ENCODE results near the gene KRTAP22-1.

The KRTAP22-1 gene

DNA sequence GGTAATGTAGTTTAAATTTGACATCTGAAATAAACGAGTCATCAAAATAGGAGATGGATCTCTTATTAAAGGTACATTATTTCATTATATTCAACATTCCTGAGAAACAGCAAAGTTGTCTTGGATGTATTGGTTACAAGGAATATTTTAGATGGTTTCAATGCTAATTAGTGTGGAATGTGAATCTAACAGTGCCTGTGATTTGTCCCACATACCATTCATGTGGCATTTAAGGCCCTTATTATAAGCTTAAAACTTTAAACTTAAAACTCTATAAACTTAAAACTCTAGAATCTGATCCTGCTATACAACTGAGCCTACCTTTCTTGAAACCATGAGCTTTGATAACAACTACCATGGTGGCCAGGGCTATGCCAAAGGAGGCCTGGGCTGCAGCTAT, at the start of gene KRTAP22-1:
Gene KRTAP22-1, plus strand, starts transcription at position 301 of the 400 bp plus-strand sequence.
- DNase-seq = no peak

DNA sequence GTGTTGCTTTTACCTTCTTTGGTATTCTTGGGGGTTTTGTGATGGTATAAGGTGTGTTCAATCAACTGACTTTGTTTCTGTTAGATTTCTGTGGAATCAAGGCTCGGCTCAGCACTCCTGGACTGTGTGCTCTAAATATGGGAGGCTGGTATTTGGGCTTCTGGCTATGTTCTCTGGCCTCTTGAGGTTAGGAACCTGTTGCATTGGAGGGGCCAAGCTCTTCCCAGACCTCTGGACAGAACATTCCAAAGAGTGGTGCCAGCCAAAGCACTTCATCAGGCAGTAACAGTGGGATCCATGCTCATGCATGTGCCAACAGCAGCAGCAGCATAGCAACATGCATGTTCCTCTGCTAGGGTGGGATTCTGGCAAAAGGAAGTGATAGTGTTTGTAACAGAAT, 48.1 kb upstream of the KRTAP22-1 start:
- no peak for DNase-seq

DNA sequence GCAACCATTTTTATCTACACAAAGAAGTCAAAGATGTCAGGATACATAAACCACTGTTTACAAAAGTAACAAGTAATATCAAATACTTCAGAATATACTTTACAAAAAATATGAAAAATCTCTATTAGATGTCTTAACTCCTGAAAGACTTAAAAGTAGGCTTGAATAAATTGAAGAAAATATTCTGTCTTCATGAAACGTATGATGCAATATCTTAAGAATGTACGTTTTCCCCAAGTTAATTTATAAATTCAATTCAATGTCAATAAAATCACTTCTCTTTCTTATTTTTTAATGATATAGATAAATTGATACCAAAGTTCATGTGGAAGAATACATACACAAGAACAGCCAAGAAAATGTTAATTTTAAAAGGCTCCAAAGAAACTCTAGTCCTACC, 45.8 kb upstream of the KRTAP22-1 start:
- DNase-seq = no peak

DNA sequence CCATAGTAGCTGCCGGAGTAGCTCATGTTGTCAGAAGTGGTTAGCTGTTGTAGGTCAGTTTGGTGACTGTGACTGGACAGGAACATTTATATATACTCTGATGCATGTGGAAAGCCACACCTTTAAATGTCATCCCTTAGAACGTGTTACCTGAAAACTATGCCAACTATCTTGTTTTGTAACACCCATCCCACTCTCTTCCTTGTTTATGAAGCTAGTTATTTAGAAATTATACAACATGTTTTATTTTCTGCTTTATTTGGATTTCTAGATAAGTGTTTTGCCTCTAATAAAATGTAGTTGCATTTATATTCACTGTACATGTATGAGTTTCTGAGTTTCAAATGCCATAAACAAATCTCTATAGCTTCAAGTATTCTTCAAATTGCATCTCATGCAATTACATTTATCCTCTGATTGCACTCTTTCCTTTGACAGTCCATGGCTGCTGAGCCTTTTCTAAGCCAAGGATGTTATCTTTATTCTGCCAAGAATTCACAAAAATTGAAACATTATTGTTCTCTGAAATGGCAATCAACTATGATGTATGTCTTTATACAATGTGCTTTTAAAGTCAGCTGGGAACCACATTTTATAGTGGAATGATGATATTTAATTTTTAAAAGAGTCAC, 39.5 kb upstream of the KRTAP22-1 start, which contains the start of gene KRTAP19-7:
Gene KRTAP19-7, minus strand, starts transcription at position 51 of the 632 bp plus-strand sequence. Its CDS starts 25 bp downstream, at position 26.
- no peak for DNase-seq

DNA sequence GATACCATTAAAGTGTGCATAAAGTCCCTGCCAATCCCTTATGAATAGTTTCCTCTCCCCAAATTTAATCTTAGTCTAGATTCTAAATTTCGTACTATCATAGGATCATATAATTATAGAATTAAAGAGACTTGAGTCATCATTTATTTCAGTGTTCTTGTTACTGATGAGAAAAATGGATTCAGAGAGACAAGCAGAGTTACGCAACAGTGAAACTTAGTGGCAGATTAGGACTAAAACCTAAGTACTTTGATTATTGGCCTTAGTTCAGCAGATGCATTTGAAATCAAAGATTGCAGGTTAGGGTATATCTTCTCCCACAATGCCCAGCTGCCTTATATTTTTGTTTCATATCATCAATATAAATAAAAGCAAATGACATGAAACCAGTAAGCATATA, 38.9 kb upstream of the KRTAP22-1 start:
- no peak for DNase-seq

DNA sequence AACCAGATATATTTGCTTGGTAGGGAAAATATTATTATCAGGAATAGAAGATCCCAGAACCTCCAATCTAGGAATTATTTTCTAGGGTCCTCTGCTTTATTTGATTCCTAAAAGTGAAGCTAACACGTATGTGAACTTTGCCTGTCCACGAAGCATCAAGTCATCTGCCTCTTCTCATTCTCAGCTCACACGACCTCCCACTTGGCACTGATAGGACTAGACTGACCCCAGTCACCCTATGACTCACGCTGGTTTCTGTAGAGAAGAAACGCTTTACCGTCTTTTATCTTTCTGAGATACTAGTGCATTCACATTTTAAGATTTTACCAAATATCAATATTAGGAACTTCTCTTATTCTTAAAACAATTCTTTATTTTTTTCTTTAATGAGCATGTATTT, 37.8 kb upstream of the KRTAP22-1 start:
- DNase-seq = no peak

DNA sequence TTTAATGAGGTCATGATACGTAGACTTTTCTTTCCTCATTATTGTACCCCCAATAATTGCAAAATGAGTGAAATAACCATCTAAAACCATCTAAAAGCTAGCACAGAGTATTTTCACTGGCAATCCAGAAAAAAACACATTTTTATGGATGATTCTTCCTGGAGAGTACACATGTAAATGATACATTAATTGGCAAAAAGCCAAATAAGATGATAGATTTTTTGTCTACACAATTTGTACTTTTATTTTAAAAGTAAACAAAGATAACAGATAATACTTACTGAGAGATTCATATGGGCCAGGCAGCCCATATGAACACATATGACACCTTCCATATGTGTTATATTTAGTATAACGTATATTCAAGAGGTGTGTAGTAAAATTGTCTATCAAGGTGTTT, 37.3 kb upstream of the KRTAP22-1 start:
- DNase-seq = no peak

DNA sequence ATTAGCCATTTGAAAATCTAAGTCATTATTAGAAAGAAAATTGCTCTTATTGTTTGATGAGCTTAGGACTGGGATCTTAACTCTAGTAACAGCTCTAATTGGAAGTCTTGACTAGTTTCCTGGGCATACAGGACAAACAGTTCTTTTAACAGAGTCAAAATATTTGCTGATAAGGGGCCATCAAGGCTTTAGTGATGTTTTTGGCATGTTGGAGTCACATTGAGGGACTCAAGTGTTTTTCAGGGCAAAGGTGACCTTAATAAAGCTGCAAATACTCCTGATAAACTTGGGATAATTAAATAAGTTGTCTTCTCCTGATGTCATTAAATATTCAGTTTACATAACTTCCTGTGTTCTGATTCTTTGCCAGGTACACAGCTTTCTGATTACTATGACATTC, 33.3 kb upstream of the KRTAP22-1 start:
- DNase-seq = no peak

DNA sequence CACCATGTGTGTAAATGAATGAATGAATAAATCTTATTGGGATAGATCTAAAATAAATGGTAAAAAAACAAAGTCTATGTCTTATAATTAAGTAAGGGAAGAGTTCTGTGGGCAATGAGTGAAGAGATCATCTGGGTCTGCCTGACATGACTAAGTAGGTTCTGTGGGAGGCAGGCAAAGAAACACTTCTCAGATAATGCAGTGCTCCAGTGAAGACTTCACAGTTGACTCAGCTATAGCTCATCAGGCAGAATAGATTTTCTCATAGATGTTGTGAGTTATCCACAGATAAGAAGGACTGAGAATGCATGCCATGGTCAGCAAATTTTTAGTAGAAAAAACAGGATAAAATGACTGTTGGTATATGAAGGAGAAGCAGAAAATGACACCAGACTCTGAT, 23.1 kb upstream of the KRTAP22-1 start:
- DNase-seq = no peak

DNA sequence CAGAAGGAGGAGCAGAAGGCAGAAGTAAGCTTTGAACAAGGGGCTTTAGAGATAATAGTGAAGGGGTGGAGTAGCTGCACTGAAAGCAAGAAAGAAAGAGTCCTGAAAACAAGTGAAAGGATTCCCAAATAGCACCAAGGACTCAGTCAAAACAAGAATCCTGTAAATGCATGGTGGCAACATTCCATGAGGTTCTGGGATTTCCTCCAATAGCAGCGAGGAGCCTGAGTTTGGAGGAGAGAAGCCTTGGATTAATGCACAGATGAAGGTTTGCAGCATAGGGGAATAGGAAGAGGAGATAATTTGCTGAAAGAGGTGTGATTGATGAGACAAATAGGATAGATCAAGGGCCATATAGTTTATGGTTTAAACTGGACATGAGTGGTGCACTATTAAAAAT, 21.5 kb upstream of the KRTAP22-1 start:
- DNase-seq = no peak

DNA sequence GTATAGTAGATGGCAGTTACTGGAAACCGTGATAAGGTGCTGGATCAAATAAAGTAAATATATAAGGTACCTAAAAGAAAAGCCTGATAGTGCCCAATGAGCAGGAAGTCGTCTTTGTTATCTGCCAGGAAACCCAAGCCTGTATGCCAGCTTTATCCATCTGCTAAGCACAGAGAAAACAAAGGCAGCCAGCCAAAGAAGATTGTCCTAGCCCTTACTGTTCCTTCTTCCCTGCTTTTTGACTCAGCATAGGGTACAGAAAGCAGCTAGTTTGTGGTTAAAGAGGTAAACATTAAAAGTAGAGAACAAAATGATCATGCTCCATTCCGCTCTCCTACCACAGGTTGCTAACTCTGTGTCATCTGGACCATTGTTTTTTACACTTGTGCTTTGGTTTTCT, 20.8 kb upstream of the KRTAP22-1 start:
- DNase-seq = no peak

DNA sequence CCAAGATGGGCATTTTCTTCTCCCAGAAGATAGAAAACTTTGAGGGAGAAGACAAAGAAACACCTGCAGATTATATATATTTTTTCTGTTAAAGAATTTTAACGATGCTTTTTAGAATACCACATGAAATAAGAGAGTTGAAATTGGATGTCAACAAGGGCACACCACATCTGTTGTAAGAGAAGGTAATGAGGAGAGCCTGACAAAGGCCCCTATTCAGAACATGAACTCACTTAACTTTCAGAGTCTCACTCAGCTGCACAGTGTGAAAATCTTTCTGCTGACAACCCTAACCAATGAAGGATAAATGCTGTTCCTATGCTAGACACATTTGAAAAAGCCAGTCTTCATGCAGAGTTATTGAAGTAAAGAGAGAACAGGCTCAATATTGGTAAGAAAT, 18.0 kb upstream of the KRTAP22-1 start:
- DNase-seq = no peak

DNA sequence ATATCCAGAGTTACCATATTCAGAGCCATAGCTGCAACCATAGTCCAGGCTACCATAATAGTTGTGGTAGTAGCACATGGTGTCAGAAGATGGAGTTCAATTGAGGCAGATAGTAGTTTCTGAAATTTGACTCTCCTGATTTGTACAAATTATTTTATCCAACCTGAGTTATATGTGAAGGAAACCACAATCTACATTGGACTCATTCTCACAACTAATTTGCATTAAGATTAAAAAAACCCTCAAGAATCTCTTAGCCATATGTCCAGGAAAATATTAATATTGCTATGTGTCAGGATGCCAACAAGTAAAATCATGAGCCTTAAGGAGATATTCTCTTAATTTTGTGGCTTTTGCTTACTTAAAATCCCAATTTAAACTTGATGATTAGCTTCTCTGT, 10.6 kb upstream of the KRTAP22-1 start, which contains the start of gene KRTAP22-2:
Gene KRTAP22-2, minus strand, starts transcription at position 101 of the 400 bp plus-strand sequence.
- no peak for DNase-seq

DNA sequence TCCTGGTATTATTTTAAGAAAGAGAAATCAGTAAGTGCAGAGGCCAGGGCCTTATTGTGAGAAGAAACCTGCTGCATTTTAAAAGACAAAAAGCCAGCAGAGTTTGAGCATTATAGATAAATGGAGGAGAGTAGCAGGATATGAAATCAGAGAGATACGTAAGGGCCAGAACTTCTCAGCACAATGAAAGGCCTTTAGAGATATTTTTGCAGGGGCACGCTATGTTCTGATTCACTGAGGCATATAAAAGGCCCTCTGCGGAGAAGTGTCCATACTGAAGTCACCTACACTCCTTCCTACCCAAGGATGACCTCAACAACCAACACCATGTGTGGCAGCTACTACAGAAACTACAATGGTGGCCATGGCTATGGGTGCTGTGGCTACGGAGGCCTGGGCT, 8.7 kb upstream of the KRTAP22-1 start, which contains the start of gene KRTAP6-3:
Gene KRTAP6-3, plus strand, starts transcription at position 301 of the 400 bp plus-strand sequence. Its CDS starts 6 bp downstream, at position 307.
- no peak for DNase-seq

DNA sequence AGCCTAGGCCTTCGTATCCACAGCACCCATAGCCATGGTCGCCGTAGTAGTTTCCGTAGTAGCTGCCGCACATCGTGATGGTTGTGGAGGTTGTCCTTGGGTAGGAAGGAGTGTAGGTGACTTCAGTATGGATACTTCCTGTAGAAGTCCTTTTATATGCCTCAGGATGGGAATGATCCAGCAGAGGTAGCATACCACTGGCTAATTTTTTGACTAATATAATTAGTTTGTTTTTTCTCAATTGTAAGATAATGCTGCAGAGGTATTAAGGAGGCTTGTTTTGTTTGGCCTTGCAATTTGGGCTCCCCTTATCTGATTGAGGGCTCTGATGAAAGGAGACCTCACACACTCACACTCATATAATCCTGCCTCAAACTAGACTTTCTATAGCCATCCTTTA, 2.1 kb upstream of the KRTAP22-1 start, which contains the start of gene KRTAP6-2:
Gene KRTAP6-2, minus strand, starts transcription at position 101 of the 400 bp plus-strand sequence. Its CDS starts 28 bp downstream, at position 73.
- no peak for DNase-seq

DNA sequence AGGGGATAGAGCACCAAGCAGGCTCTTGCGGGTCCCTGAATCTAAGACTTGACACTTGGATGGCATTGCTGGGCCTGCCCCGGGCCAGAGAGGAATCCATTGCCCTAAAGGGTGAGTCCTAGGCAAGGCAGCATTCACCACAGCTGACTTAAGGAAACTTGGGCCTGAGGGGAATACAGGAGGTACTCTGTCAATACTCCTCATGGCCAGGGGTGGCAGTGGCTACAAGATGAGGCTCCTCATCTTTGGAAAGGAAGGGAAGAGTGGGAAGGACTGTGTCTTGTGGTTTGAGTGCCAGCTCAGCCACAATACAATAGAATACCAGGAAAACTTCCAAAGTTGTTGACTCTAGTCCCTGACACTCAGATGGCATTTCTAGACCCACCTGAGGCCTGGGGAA, 5.1 kb downstream of the KRTAP22-1 start:
- DNase-seq = no peak

DNA sequence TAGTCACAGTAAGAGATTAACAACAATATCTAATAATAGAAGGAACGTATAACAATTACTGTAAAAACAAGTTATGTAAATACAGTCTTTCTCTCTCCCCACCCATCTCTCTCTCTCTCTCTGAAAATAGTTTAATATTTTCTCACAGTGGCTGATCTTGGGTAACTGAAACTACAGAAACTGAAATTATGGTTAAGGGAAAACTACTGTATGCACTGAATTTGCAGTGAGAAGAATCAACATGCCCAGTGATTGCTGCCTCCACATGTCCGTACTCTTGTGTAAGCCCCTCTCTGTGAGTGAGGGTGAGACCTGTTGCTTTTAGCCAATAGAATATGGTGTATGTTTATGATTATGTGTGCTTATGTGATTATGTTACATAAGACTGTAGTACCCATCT, 11.2 kb downstream of the KRTAP22-1 start:
- DNase-seq = no peak

DNA sequence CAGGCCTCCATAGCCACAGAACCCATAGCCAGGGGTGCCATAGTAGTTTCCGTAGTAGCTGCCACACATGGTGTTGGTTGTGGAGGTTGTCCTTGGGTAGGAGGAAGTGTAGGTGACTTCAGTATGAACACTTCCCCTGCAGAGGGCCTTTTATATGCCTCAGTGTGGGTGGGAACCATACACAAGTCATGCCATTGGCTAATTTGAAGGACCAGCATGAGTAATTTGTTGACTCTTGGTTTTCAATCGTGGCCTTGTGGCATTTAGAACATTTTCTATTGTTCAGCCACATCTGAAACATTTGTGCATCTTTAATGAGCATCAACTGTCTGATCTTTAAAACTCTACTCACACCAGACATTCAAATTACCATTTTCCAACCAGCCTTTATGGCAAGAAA, 12.9 kb downstream of the KRTAP22-1 start, which contains the start of gene KRTAP6-1:
Gene KRTAP6-1, minus strand, starts transcription at position 95 of the 400 bp plus-strand sequence. Its CDS starts 26 bp downstream, at position 69.
- DNase-seq = no peak

DNA sequence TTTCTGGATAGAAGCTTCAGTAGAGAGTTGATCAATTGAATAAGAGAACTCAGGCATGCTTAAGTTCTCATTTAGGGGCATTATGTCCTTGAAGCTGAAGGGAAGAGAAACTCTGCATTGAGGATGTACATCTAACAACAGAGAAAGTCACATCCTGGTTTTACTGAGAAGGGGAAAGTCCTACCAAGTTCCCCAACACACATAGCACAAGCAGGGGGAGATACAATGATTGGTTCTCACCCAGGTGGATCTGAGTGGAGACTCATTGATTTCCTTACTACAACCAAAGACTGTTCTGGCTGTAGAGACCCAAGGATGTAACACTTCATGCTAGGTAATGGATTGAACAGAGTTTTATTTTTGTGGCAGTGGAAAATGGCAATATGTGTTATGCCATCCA, 14.3 kb downstream of the KRTAP22-1 start:
- DNase-seq = no peak

DNA sequence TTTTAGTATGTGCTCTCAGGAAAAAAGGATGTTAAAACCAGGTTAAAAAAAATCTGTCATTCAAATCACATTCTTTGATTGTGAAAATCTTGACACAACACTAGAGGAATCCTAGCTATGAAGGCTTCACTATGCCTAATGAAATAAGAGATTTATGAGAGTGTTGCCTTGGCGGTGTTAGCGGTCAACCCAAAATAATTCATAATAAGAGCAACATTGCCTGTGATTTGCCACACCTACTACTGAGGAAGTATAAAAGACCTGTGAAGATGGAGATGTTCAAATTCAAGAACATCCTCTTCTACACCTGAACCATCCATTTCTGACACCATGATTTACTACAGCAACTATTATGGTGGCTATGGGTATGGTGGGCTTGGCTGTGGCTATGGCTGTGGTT, 15.2 kb downstream of the KRTAP22-1 start, which contains the start of gene KRTAP20-1:
Gene KRTAP20-1, plus strand, starts transcription at position 301 of the 400 bp plus-strand sequence. Its CDS starts 30 bp downstream, at position 331.
- DNase-seq = no peak

DNA sequence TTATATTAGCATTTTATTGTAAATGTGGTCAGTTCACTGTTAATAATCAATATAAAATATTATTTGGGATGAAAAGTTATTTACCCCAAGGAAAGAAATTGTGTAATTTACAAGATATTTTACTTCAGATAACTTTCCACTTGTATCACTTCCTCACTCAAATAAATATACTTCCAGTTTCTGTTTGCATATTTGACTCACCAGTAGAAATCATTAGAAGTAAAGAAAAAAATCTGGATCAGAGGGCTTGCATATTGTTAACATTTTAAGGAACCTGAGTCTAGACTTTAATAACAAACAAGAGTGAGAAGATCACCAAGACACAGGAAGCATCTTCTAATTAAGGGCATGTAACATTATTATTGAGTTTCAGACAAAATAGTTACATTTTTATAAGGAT, 19.2 kb downstream of the KRTAP22-1 start:
- no peak for DNase-seq

DNA sequence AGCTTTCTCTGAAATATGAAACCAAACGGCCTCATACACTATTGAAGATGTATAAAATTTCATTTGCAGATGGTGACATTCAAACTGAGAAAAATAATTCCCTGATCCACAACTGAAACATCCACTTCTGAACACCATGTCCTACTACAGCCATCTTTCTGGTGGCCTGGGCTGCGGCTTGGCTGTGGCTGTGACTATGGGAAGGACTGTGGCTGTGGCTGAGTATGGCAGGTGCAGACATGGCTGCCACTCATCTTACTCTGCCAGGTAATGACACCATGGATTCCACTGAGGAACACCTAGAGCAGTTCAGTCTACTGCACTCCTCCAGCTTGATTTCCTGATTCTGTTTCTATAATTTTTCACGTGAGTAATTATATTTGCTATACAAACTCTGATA, 19.6 kb downstream of the KRTAP22-1 start, which contains the start of gene KRTAP20-4:
Gene KRTAP20-4, plus strand, starts transcription at position 106 of the 400 bp plus-strand sequence.
- no peak for DNase-seq

DNA sequence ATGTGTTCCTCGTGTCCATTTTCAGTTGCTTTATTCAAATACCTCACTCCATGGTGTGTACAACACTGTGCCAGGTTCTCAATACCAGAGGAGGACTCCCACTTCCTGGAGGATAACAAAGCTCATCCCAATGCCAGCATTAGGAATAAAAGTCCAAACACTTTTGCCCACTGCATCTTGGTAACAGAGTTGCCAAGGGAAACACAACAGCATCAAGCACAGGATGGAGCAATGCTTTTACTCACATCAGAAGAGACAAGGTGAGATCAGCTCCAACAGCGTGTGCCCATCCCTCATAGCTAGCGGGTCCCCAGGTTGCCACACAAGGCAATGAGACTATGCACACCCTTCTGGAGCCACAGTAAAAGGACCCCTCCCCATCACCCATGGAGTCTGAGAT, 22.5 kb downstream of the KRTAP22-1 start:
- DNase-seq = no peak

DNA sequence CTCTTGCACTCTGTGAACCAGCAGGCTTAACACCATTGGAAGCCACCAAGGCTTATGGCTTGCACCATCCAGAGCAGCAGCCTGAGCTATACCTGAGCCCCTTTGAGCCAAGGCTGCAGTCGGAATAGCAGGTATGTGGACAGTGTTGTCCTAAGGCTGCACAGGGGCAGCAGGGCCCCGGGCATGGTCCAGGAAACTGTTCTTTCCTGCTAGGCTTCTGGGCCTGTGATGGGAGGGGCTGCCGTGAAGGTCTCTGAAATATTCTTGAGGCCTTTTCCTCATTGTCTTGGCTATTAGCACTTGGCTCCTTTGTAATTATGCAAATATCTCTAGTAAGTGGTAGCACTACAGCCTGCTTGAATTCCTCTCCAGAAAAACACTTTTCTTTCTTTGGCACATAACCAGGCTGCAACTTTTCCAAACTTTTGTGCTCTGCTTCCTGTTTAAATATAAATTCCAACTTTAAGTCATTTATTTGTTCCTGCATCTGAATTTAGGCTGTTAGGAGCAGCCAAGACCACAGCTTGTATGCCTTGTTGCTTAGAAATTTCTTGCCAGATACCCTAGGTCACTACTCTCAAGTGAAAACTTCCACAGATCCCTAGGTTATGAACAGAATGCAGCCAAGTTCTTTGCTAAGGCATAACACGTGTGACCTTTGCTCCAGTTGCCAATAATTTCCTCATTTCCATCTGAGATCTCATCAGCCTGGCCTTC, 24.7 kb downstream of the KRTAP22-1 start:
- no peak for DNase-seq

All from NCI-H510A (cell line).